GM23248 (cell line): Measurements from ENCODE around the gene IGFLR1. TPM values are rescaled to one million over a fixed set of nuclear protein-coding genes. Genes with fewer than 3 reads are reported as not detected.

Source experiments
- DNase-seq: peaks from one replicate; pipeline ENCODE4 v3.0.0-alpha.2; 2015
- H2AFZ ChIP-seq: fragments of 200-600 bp; sonication (generic); 2 replicates; pipeline ENCODE4 v1.6.1; 2016; ENCODE audit warnings: antibody characterized with exemption
- H3F3A ChIP-seq: fragments of 200-600 bp; sonication (generic); 2 replicates; pipeline ENCODE4 v1.6.1; 2016; ENCODE audit warnings: mild to moderate bottlenecking, antibody characterized with exemption, mixed run types; ENCODE audit not compliant: insufficient read depth
- H3K27ac ChIP-seq: fragments of 200-600 bp; sonication (generic); 2 replicates; pipeline ENCODE4 v1.5.1; 2016; ENCODE audit warnings: mild to moderate bottlenecking
- H3K27me3 ChIP-seq: fragments of 200-600 bp; sonication (generic); replicated peaks from 2 replicates; pipeline ENCODE4 v1.6.1; 2016; ENCODE audit warnings: mild to moderate bottlenecking; ENCODE audit not compliant: insufficient read depth
- H3K36me3 ChIP-seq: fragments of 200-600 bp; sonication (generic); 2 replicates; pipeline ENCODE4 v1.6.1; 2016; ENCODE audit warnings: low read depth, mild to moderate bottlenecking
- H3K4me1 ChIP-seq: fragments of 200-600 bp; sonication (generic); 2 replicates; pipeline ENCODE4 v1.6.1; 2016; ENCODE audit warnings: mild to moderate bottlenecking; ENCODE audit not compliant: insufficient read depth
- H3K4me2 ChIP-seq: fragments of 200-600 bp; sonication (generic); one replicate; pipeline ENCODE4 v1.6.1; 2016; ENCODE audit warnings: mild to moderate bottlenecking; ENCODE audit not compliant: unreplicated experiment
- H3K4me3 ChIP-seq: fragments of 200-600 bp; sonication (generic); 2 replicates; pipeline ENCODE4 v1.5.1; 2016; ENCODE audit warnings: mild to moderate bottlenecking
- H3K79me2 ChIP-seq: fragments of 200-600 bp; sonication (generic); 2 replicates; pipeline ENCODE4 v1.6.1; 2016; ENCODE audit warnings: mild to moderate bottlenecking; ENCODE audit not compliant: insufficient read depth
- H3K9ac ChIP-seq: fragments of 200-600 bp; sonication (generic); 2 replicates; pipeline ENCODE4 v1.6.1; 2016; ENCODE audit warnings: mild to moderate bottlenecking
- H3K9me2 ChIP-seq: fragments of 200-600 bp; sonication (generic); 2 replicates; pipeline ENCODE4 v1.6.1; 2016; ENCODE audit warnings: mixed run types, mild to moderate bottlenecking, moderate library complexity; ENCODE audit not compliant: insufficient read depth
- H3K9me3 ChIP-seq: fragments of 200-600 bp; sonication (generic); one replicate; pipeline ENCODE4 v1.6.1; 2017; ENCODE audit warnings: low read depth
- H4K20me1 ChIP-seq: fragments of 200-600 bp; sonication (generic); 2 replicates; pipeline ENCODE4 v1.6.0; 2016; ENCODE audit not compliant: insufficient read depth
- EZH2 ChIP-seq: fragments of 200-600 bp; sonication (generic); IDR thresholded peaks from 2 replicates; pipeline ENCODE4 v1.6.1; 2018; ENCODE audit warnings: antibody characterized with exemption, mild to moderate bottlenecking; ENCODE audit not compliant: insufficient read depth, poor library complexity, severe bottlenecking
- EZH2phosphoT487 ChIP-seq: fragments of 200-600 bp; sonication (generic); IDR thresholded peaks from 2 replicates; pipeline ENCODE4 v1.6.1; 2018; ENCODE audit warnings: antibody characterized with exemption, moderate library complexity, mild to moderate bottlenecking, low read depth; ENCODE audit not compliant: insufficient read depth
- WGBS, 2 experiments: methylation state at CpG; one replicate each; pipeline ENCODE4 v1.1.6; 2015 to 2017; ENCODE audit warnings: low lambda C conversion rate in 2 of 2, low coverage in 1 of 2; ENCODE audit errors: missing lambda C conversion rate in 2 of 2; 5-methylcytosine and 5-hydroxymethylcytosine counted together
- in situ Hi-C: fragments of 300-500 bp; cut with MboI; formaldehyde crosslinking; loops from 2 replicates; pipeline ENCODE4 v1.15.0; 2020
- polyA plus RNA-seq: library from polyadenylated mRNA; unstranded; fragments of >200 nt; fragmentation: Nextera tagmentation; extraction: Ambion mirVana; gene quantifications from 2 replicates; pipeline ENCODE4 v1.2.1, GENCODE V29; 2016
- total RNA-seq: library from RNA; depleted of rRNA; stranded (reverse); fragments of >200 nt; shearing (Covaris generic); gene quantifications from 2 replicates; pipeline ENCODE4 v1.2.3, GENCODE V29; 2014

Gene IGFLR1
- total and polyA plus RNA-seq, 2 experiments from 2014 or later, result 1.4 to 3.2 TPM

GRCh38 chr19:35760711-35761349, 18.6 kb upstream of the IGFLR1 start:
- Histone ChIP-seq H3K4me3 (no peak overlapping the region), H2AFZ (no peak overlapping the region), H3K9ac (no peak overlapping the region), H3K9me3 (no peaks in the 10 kb centered on the region), H3K4me2 (no peak overlapping the region), H3K27ac (no peak overlapping the region), H3K36me3 (peaks cover 10% of the 10 kb centered on the region; the same call in 1 of the 2 replicates), H3K79me2 (peaks cover 31% of the 10 kb centered on the region), H3K27me3 (no peaks in the 10 kb centered on the region), H3F3A (peaks cover 3% of the 10 kb centered on the region; the same call in 1 of the 2 replicates), H4K20me1 (no peaks in the 10 kb centered on the region), H3K4me1 (peaks cover 16% of the 10 kb centered on the region), H3K9me2 (no peaks in the 10 kb centered on the region)
- in situ Hi-C loops, result no loop called here
- WGBS, 2 experiments, result 85 to 93% methylated on average over 4 of the region's 4 CpGs
- no peak for DNase-seq
- TF ChIP-seq EZH2, result no peak
- TF ChIP-seq EZH2phosphoT487, result no peak

GRCh38 chr19:35759697-35760096, 17.4 kb upstream of the IGFLR1 start:
- in situ Hi-C loops, result no loop called here
- DNase-seq, result no peak
- Histone ChIP-seq H3K27me3 (no peaks in the 10 kb centered on the region), H3K9me2 (no peaks in the 10 kb centered on the region), H3K36me3 (peaks cover 10% of the 10 kb centered on the region; the same call in 1 of the 2 replicates), H3F3A (peaks cover 3% of the 10 kb centered on the region; the same call in 1 of the 2 replicates), H4K20me1 (no peaks in the 10 kb centered on the region), H3K4me3 (no peak overlapping the region), H3K27ac (no peak overlapping the region), H3K4me2 (no peak overlapping the region), H3K79me2 (peaks cover 31% of the 10 kb centered on the region), H3K9ac (no peak overlapping the region), H3K4me1 (peaks cover 21% of the 10 kb centered on the region), H2AFZ (no peak overlapping the region), H3K9me3 (no peaks in the 10 kb centered on the region)
- no peak for TF ChIP-seq EZH2phosphoT487
- no peak for TF ChIP-seq EZH2
- 96 to 97% methylated on average over 2 of the region's 2 CpGs for WGBS, 2 experiments

GRCh38 chr19:35757749-35758608, 15.7 kb upstream of the IGFLR1 start, which contains the start of gene PROSER3:
PROSER3 (plus strand) TSS chr19:35758176; CDS start chr19:35758216, 40 bp downstream.
- H2AFZ ChIP-seq, result peak within 1 kb of the TSS; percentile 79
- H3K4me2 ChIP-seq, result peak within 1 kb of the TSS; percentile 91
- peaks cover 10% of the 10 kb centered on the region; the same call in 1 of the 2 replicates for H3K36me3 ChIP-seq
- DNase-seq, result peak; percentile 99
- H3K9me3 ChIP-seq, result no peaks in the 10 kb centered on the region
- no peaks in the 10 kb centered on the region for H3K9me2 ChIP-seq
- peaks cover 21% of the 10 kb centered on the region for H3K4me1 ChIP-seq
- H3K4me3 ChIP-seq, result peak within 1 kb of the TSS; percentile 84
- H3K27me3 ChIP-seq, result no peaks in the 10 kb centered on the region
- peak within 1 kb of the TSS; percentile 95 for H3K9ac ChIP-seq
- no peaks in the 10 kb centered on the region for H4K20me1 ChIP-seq
- H3F3A ChIP-seq, result peaks cover 3% of the 10 kb centered on the region; the same call in 1 of the 2 replicates
- in situ Hi-C loops, result no loop called here
- TF ChIP-seq EZH2, result no peak
- TF ChIP-seq EZH2phosphoT487, result no peak
- peaks cover 31% of the 10 kb centered on the region for H3K79me2 ChIP-seq
- H3K27ac ChIP-seq, result peak within 1 kb of the TSS; percentile 97
- 0 to 1% methylated on average over 53 of the region's 53 CpGs for WGBS, 2 experiments

GRCh38 chr19:35757231-35757748, 15.0 kb upstream of the IGFLR1 start:
- H2AFZ ChIP-seq, result peak overlapping the region; percentile 42
- H4K20me1 ChIP-seq, result no peaks in the 10 kb centered on the region
- peak overlapping the region; percentile 91 for H3K4me2 ChIP-seq
- H3K9me2 ChIP-seq, result no peaks in the 10 kb centered on the region
- H3K79me2 ChIP-seq, result peaks cover 31% of the 10 kb centered on the region
- H3K4me1 ChIP-seq, result peaks cover 21% of the 10 kb centered on the region
- peak overlapping the region; percentile 97 for H3K27ac ChIP-seq
- H3K27me3 ChIP-seq, result no peaks in the 10 kb centered on the region
- peaks cover 9% of the 10 kb centered on the region; the same call in 1 of the 2 replicates for H3K36me3 ChIP-seq
- peak overlapping the region; percentile 86 for H3K9ac ChIP-seq
- 1 to 2% methylated on average over 19 of the region's 19 CpGs for WGBS, 2 experiments
- TF ChIP-seq EZH2phosphoT487 (no peak), EZH2 (no peak)
- in situ Hi-C loops, result no loop called here
- peaks cover 3% of the 10 kb centered on the region; the same call in 1 of the 2 replicates for H3F3A ChIP-seq
- peak overlapping the region; percentile 84 for H3K4me3 ChIP-seq
- no peaks in the 10 kb centered on the region for H3K9me3 ChIP-seq
- peak; percentile 93 for DNase-seq
